ENCODE measurements around the gene SCAMP4.

The SCAMP4 gene

GRCh38 chr19:1967087-1967608 is 61.9 kb downstream of the SCAMP4 start:
- no peak for DNase-seq

- no peak for DNase-seq
Measured at GRCh38 chr19:1968279-1969175, 63.3 kb downstream of the SCAMP4 start.

- DNase-seq: no peak
Measured at GRCh38 chr19:1969176-1970002, 64.2 kb downstream of the SCAMP4 start.

GRCh38 chr19:1970003-1970805 is 65.0 kb downstream of the SCAMP4 start:
- DNase-seq: no peak

- no peak for DNase-seq
Measured at GRCh38 chr19:1970806-1971502, 65.8 kb downstream of the SCAMP4 start.

DNA sequence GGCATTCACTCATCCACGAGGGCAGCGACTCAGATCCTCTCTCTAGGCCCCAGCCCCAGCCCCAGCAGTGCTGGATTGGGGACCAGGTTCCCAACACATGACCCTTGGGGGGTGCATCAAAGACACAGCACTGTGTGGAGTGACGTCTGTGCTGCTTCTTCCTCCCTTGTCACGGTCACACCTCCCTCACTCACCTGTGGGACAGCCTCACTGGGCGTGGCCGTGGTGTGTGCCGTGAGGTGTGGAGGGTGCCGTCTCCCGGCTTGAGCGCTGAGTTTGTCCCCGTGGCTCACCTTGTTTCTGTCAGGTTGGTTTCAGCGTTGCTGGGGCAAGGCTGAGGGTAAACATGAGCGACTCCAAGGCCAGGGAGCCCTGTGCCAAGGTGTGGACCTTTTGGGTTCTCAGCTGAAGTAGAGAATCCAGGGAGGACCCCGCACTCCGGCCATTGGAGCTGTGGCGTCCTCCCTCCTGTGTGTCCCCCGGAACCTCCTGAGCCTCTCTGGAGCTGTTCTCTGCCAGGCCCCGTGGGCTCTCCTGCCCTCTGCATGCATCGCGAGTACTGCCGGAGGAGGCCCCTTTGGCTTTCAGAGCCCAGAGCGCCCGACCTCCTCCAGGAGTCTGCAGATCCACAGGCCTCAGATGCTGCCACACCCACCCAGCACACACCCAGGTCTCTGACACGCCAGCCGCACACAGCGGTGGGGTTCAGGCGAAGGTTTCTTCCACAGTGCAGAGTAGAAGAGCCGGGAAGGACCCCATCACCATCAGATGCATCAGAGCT is 69.4 kb downstream of the SCAMP4 start:
- no peak for DNase-seq

- no peak for DNase-seq
Measured at GRCh38 chr19:1975162-1975480, 69.9 kb downstream of the SCAMP4 start.
